Raji (cell line): ENCODE measurements around the gene SEC14L5.

ENCODE experiments used
- POLR2A ChIP-seq: IDR thresholded peaks from 2 replicates; pipeline ENCODE4 v1.6.1; 2011; ENCODE audit warnings: low read depth, low read length, control low read depth; ENCODE audit not compliant: insufficient read depth

Gene SEC14L5

GRCh38 chr16:4942481-4942880 lies 15.6 kb upstream of the SEC14L5 start:
- TF ChIP-seq POLR2A: no peak

GRCh38 chr16:4944333-4945281 lies 13.5 kb upstream of the SEC14L5 start:
- TF ChIP-seq POLR2A: no peak

- no peak for TF ChIP-seq POLR2A
Observed at GRCh38 chr16:4945560-4946502, 12.3 kb upstream of the SEC14L5 start.

GRCh38 chr16:4946917-4947316 lies 11.2 kb upstream of the SEC14L5 start:
- no peak for TF ChIP-seq POLR2A

GRCh38 chr16:4947722-4948503 lies 10.2 kb upstream of the SEC14L5 start:
- TF ChIP-seq POLR2A: no peak

- no peak for TF ChIP-seq POLR2A
Observed at GRCh38 chr16:4948903-4949766, 9.0 kb upstream of the SEC14L5 start.

- no peak for TF ChIP-seq POLR2A
Observed at GRCh38 chr16:4949986-4950385, 8.1 kb upstream of the SEC14L5 start.

GRCh38 chr16:4954714-4955113 lies 3.4 kb upstream of the SEC14L5 start:
- no peak for TF ChIP-seq POLR2A

- no peak for TF ChIP-seq POLR2A
Observed at GRCh38 chr16:4957420-4957719, 760 bp upstream of the SEC14L5 start.

GRCh38 chr16:4958510-4959438 lies 644 bp downstream of the SEC14L5 start:
- no peak for TF ChIP-seq POLR2A

GRCh38 chr16:4960579-4960978 lies 2.4 kb downstream of the SEC14L5 start:
- TF ChIP-seq POLR2A: no peak

- no peak for TF ChIP-seq POLR2A
Observed at GRCh38 chr16:4962716-4963115, 4.6 kb downstream of the SEC14L5 start.

- no peak for TF ChIP-seq POLR2A
Observed at GRCh38 chr16:4966736-4967453, 8.8 kb downstream of the SEC14L5 start.
